NCI-H345 treated with DMSO at 0.1 percent for 48 hours (cell line): ENCODE measurements around the gene LETM1.
"Not testable (repeated sequence)": the region's sequence is repeated elsewhere in the genome, so short reads cannot be mapped to it uniquely, and the experiment has no call there.

Source experiments
- DNase-seq: peaks from one replicate; lab custom pipeline; 2025; ENCODE audit not compliant: unreplicated experiment; lab: John Stamatoyannopoulos, UW

Gene LETM1

DNA sequence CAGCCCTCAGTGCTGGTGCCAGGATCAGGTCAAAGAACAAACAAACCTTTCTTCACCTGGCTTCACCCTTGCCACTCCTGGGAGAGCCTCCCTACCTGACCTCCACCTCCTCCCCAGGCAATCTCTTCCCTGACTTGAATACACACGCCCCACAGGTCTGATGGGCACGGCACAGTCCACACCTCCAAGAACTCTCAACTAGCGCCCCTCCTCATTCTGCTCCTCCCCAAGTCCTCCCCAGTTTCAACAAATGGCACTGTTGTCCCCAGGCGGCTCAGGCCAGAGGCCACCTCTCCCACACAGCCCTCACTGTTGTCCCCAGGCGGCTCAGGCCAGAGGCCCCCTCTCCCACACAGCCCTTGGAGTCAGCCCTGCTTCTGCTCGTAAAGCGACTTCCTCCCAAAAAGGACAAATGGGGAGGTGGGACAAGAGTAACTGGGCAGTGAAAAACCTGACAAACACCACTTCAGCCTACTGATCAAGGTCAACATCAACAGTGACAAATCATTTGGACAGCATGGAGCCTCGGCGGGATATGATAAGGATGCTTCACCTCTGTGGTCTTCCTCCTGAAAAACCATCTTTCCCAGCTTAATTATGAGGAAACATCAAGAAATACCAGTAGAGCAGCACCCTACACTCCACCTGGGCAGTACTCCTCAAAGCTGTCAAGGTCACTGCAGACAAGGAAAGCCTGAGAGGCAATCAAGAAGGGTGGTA is 2.9 kb downstream of the LETM1 start:
- no peak for DNase-seq

DNA sequence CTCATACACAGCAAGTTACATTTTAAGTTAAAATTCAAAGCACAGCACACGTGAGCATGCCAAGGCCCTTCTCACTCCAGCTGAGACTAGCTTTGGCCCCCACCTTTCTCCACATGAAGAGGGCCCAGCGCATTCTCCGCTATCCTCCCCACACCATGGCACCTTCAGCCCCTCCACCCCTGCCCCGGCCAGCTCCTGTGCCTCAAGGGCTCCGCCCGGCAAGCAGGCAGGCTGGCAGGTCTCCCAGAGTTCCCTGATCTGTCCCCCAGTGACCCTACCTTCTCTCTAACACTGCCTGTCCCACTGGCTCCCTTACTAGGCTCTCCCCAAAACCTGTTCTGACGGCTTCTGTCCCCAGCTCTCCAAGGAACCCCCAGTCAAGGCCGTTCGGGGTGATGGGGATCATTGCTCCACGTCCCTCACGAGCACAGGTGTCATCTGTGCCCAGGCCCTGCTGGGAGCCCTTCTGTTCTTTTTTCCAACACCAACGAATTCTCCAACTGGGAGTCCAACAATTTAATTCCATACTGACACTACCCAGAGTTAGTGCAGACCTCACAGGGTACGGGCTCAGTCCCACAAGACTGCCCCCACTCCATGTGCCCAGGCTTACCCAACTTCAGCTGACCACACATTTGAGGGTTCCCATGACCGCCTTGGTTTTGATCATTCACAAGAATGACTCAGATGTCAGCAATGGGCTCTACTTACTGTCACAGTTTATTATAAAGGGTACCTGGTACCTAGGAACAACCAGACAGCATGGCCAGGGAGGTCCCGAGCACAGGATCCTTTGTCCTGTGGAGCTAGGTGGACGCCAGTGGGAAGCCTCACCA is 4.2 kb downstream of the LETM1 start:
- DNase-seq, result no peak

DNA sequence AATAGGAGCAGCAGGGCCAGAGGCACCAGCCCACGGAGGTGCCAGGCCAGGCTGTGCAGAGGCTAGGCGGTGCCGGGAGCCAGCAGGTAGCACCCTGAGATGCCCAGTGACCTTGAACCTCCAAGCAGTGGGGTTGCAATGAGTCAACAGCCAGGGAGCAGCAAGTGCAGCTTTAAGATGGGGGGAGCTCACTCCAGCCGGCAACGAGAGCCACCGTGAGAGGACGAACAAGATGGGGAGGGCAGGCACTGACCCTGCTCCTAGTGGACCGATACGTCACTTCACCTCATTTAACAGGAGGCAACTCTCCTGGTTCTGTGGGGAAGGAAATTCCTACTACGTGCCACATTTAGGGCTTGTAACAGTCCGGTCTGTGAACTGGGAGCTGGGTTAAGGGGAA is 4.8 kb downstream of the LETM1 start:
- DNase-seq, result no peak

DNA sequence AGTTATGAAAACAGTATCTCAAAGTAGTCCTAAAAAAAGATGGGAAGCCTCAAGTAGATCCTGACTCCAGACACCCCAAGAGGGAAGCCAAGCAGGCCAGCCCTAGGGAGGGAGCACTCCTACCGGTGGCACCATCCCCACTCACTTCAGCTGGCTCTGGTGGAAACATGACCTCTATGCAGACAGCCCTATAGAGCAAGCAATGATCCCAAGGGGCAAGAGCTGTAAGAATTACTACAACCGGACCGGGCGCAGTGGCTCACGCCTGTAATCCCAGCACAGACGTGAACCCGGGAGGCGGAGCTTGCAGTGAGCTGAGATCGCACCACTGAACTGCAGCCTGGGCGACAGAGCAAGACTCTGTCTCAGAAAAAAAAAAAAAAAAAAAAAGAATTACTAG is 5.7 kb downstream of the LETM1 start:
- DNase-seq, result no peak

DNA sequence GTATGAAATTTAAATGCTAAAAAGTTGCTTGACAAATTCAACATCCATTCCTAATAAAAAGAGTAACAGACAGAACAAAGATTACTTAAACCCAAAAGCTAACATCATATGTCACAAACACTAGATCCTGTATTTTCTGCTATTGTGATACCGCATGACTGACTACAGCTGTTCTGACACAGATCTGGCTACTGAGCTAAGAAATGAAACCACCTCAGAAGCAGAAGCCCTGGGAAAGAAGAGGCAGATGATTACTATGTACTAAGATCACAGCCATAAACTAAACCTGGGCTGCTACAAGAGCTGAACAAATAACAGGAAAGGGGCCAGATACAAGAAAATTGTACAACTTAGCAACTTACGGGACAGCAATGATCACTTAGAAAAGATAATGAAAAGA is 9.4 kb downstream of the LETM1 start:
- no peak for DNase-seq

DNA sequence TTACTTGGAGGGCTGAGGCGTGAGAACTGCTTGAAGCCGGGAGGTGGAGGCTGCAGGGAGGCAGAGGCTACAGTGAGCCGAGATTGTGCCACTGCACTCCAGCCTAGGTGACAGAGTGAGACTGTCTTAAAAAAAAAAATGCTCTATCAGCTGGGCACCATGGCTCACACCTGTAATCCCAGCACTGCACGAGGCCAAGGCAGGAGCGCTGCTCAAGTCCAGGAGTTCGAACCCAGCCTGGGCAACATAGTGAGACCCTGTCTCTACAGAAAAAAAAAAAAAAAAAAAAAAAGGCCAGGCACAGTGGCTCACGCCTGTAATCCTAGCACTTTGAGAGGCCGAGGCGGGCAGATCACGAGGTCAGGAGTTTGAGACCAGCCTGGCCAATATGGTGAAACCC is 11.3 kb downstream of the LETM1 start:
- not testable (repeated sequence) for DNase-seq

DNA sequence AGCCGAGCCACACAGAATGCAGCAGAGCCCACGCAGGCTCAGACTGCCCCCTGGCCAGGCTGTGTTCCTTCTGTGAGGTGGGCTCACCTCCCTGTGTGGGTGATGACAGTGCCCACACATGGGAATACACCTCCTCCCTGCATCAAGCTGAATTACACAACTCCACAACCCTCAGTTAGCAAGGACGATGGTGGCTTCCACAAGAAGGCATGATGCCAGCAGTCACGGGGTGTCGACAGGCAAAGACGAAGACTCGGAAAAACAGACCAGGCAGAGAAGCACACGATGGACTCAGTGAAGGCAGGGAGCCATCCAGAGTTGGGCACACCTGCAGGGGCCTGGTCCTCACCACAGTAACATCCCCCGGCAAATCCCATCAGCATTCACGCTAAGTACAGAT is 12.1 kb downstream of the LETM1 start:
- no peak for DNase-seq

DNA sequence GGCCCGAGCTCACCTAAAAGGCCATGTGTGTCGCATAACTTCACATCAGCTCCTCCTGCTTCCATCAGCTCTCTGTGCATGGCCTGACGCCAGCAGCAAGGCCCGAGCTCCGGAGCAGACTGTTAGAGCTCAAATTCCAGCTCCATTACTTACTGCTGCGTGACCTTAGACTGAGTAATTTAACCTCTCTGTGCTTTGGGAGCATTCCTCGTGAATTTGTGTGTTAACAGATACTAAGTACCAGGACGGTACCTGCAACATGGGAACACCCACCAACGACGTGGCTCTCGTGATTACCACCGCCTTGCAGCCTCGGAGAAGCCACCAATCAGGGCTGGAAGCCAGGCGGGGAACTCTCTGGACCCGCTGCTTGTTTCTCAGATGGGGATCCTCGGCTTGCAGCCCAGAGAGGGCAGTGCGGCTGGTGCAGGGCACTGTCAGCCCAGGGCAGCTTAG is 12.9 kb downstream of the LETM1 start:
- no peak for DNase-seq

DNA sequence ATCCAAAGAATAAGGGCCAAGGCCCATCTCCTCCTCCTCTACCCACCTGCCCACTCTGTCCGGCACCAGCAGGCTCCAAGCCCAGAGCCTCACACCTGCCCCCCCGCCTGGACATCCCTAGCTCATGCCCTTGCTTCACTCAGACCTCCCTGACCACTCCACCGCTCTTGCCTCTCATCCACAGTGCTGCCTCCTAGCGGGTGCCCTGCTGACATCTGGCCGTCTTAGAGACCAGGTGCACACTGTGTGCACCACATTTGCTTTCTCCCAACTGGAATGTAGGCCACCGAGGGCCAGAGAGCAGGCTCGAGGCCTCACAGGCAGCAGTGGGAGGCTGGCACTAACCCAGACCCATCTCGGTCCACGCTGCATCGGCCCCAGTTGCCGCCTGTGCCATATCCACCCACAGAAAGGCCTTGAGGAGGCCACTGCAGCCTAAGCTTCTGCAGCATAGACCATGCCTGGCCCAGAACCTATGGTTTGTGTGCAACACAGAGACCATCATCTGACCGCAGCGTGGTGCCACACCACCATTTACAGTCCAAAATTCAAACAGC is 13.5 kb downstream of the LETM1 start:
- no peak for DNase-seq

DNA sequence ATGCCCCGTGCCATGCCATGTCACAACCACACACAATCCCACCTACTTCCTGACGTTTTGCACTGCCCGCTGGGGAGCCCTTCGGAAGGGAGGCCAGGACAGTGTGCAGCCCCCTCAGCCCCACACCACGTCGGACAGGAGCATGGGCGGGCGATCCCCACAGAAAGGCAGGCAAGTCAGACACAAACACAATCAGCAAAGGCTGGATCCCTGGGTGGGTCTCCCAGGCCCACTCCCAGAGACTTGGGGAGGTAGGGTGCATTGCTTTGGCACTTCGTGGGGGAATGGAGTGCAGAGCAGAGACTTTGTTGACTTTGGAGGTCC is 14.1 kb downstream of the LETM1 start:
- no peak for DNase-seq

DNA sequence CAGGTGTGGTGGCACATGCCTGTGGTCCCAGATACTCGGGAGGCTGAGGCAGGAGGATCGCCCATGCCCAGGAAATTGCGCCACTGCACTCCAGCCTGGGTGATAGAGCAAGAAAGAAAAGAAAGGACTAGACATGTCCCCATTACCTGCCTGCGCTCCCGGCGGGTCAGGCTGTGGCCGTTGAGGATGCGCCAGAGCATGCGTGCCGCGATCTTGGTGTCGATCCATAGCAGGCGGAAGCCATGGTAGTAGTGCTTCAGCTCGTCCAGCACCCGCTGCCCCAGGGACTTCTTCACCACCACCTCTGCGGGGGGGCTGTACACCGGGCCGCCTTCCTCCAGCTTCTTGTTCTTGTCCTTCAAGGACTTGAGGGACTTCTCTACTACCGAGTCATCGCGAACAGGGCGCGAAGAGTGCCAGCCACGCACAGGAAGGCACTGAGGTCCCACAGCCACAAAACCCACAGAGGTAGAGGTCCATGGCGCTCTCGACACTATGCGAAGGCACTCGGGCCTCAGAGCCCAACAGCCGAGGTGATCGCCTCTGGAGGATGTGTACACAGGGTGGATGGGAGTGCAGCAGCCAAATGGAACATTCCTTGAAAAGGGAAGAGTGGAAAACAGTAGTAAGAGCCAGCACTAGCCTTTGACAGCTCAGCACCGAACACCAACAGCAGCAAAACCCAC is 14.6 kb downstream of the LETM1 start:
- DNase-seq, result no peak

DNA sequence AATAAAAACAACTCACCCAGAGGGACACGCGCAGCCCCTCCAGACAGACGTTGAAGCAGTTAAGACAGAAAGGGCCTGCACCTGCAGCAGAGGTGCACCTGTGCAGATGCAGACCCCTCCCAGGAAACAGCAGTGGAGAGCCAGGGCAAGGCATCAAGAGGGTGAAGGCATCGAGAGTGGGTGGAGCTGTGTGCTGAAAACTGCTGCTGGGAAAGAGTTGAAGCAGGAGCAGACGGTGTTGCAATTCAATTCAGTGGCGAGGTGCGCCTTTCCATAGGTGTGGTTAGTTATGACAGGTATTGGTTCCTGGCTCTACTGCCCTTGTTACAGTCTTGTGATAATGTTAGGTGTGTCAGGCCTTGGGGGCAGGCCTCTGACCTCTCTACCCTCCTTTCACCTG is 16.7 kb downstream of the LETM1 start:
- no peak for DNase-seq

DNA sequence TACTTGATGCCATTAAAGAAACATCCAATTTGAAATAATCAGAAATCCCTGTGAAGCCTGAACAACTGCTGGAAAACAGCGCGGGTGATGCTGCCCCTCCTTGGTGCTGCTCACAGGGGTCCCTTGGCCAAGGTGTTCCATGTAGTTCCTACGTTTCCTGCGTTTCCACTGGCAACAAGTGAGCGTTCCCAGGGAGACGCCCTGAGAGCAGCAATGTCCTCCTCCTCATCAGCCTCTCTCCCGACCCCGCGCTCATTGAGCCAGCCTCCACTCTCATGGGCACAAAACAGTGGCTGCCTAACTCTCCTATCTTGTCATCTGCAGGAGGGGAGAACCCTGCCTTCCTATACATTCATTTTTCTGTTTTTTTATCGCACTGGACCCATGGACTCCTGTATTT is 18.9 kb downstream of the LETM1 start:
- DNase-seq, result no peak

DNA sequence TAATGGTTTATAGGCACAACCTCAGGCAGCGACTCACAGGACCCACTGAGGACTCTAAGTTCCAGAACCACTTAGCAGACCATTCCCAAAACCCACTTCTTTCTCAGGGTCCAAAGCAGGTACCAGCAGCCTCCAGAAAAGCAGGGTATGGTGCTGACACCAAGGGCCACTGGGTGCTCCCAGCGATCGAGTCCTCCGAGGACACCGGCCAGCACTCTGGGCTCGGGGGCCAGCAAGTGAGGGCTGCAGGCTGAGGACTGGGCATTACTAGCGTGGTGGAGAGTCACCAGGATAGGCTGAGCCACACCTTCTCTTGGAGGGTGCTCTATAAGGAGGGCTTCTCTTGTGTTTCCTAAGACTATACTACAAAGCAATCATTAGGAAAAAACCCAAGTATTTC is 19.3 kb downstream of the LETM1 start:
- DNase-seq, result no peak

DNA sequence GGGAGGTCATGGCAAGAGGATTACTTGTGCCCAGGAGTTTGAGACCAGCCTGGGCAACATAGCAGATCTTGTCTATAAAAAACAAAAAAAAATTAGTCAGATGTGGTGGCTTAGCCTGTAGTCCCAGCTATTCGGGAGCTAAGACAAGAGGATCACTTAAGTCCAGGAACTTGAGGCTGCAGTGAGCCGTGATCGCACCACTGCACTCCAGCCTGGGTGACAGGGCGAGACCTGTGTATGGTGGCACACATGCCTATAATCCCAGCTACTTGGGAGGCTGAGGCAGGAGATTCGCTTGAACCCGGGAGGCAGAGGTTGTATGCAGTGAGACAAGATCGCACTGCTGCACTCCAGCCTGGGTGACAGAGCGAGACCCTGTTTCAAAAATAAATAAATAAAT is 20.1 kb downstream of the LETM1 start:
- not testable (repeated sequence) for DNase-seq

DNA sequence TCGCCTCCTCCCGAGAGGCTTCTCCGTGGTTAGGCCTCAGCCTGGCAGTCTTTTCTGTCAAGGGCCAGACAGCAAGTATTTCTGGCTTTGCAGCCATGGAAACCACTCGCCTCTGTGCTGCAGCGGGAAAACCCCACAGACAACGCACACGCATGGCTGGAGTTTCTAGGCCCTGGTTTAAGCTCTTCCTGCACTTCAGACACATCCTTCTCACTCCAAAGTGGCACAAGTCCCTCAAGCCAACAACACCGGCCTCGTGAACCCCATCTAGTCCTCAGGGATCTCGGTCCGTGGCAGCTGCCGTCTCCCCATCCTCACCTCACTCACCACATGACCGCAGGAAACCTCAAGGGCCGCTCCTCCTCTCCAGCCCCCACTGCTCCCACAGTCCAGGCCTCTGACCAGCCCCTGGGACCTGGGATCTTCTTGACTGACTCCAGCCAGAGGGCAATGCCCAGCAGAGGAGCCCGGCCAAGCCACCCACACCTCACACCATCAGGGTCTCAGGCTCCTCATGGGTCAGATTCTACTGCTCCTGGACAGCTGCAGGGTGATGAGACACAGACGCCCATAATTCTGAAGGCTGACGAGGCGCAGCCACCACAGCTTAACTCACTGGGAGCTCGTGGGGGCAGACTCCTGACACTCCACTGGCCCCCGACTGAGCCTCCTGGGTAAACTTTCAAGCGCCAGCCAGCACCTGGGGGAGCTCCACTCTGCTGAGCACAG is 21.7 kb downstream of the LETM1 start:
- DNase-seq, result no peak

DNA sequence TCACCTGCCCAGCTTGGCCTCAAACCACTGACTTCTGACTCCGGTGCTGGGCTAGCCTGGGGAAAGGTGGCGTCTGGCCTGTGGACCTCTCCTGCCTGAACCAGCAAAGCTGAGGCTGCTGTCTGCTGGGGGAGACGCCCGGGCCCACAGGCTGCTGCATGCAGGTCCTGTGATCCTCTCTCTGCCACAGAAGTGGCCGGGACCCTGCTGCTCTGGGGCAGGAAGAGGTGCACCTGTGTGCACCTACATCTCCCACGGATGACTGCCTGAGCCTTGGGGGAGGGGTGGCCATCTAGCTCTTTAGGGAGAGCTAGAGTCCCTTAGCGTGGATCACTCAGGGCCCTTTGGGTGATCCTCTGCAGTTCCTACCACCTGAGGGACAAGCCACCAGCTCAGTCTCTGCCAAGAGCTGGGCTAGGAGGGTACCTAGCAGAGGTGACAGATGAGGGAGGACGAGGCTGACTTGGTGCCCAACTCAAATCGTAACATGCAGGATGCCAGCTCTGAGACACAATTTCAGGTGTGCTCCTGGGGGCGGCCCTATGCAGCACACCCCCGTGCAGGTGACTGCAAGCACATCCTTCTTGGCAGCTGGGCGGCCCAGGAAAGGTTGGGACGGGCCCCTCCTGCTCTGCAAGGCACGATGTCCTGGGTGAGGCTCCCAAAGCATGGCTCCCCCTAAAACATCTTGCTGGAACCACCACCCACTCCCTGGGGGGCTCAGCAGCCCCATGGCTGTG is 22.5 kb downstream of the LETM1 start:
- DNase-seq, result no peak

DNA sequence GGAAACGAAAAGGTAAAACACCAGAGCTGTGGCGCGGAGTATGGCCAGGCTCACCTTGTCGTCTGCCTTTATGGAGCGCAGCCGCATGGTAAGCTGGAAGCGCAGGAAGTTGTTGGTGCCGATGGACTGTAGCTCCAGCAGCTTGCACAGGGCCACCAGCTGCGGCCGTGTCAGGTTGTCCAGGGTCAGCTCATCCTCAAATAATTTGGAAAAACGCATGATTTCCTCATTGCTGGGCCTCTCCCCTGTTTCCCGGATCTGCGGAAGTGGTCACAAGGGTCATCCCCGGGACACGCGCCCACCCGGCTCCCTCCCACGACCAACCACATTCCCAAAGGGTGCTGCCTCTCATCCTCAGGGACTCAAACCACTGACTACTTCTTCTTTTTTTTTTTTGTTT is 23.3 kb downstream of the LETM1 start:
- no peak for DNase-seq

DNA sequence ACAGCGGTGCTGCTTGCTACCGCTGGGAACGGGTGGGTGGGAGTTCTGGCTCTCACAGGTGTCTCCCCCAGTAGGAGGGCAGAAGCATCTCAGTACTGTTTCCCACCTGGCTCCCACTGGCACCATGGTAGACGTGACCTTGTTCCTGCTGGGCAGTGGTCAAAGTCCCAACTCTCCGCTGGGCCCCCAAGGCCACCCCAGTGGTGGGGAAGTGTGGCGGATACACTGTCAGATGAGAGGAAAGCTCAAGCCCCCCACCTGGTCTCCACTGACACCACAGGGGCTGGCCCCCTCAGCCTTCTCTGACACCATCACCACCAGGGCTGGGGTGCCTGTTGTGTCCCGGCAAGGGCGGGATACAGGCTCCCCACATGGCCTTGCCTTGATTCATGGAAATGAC is 24.6 kb downstream of the LETM1 start:
- no peak for DNase-seq

DNA sequence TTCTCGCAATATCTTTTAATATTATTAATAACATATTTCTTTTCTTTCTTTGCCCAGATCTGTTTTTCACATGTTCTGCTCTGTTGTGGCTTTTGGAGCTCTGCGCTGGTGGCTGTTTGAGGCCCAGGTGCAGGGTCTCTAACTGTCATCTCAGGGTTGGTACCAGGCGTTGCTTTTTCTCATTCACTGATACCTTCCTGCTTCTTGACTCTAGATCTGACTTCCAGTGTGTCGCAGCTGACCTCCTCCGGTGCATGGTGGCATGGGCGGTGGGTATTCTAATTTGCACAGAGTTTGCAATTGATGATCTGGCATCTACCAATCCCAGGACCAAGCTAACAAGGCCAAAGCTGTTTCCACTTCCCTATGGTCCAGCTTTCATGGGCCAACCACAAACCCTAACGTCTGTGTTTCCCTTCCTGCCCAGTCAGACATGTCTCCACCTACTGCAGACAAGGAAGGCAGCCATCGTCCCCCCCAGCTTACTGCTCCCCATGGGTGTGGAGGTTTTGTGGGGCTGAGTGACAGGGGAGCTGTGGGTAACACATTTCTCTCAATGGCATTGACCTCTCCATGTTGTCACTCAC is 25.2 kb downstream of the LETM1 start:
- no peak for DNase-seq
